ENCODE data around the gene SMC6.

DNA sequence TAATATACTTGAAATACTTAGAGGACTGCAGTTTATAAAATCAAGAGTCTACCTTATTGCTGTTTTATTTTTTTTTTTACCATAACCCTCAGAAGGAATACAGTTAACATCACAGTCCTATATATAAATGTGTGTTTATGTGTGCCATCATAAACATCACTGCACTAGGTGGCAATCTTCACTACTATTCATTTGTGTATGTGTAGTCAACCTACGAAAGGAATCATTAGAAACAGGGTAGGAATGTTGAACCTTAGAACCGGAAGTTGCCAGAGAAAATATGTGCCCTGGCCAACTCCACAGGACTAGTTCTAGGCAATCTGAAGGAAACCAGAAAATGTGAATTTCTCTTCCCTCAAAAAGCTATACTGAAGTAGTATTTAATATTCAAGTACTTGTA is 3.7 kb upstream of the SMC6 start:
- no peak for TF ChIP-seq POLR2A (IDR thresholded peaks at IDR 0.05; ENCODE audit: low read depth, low read length)
- no peak for TF ChIP-seq POLR2AphosphoS5 (IDR thresholded peaks at IDR 0.05; ENCODE audit: low read depth, low read length)

Measured in GM12892 (cell line).